ENCODE results near the gene LCN2. TPM values are rescaled to one million over a fixed set of nuclear protein-coding genes. Genes with fewer than 3 reads are reported as not detected.
A peak's percentile ranks its signal among the peaks of the same experiment; 100 is the strongest.

The LCN2 gene
- polyA plus RNA-seq, 3 donors, result 0.29 to 0.86 (median 0.79) TPM

GRCh38 chr9:128190516-128191405, 41.5 kb downstream of the LCN2 start:
- no peak for DNase-seq (ENCODE audit: low read depth in 3 of 3, low spot score in 2 of 3)

- DNase-seq (ENCODE audit: low read depth in 3 of 3, low spot score in 2 of 3), result no peak
Measured at GRCh38 chr9:128191406-128192046, 42.3 kb downstream of the LCN2 start, which contains the start of gene CIZ1. Gene CIZ1, minus strand, starts transcription at chr9:128191572. Its CDS starts 715 bp downstream, at chr9:128190857.

GRCh38 chr9:128192601-128193371, 43.5 kb downstream of the LCN2 start:
- peak in 1 of 3 donors; percentile 76 for DNase-seq (ENCODE audit: low read depth in 3 of 3, low spot score in 2 of 3)

GRCh38 chr9:128193469-128194096, 44.3 kb downstream of the LCN2 start:
- DNase-seq (ENCODE audit: low read depth in 3 of 3, low spot score in 2 of 3), result no peak

GRCh38 chr9:128201441-128202369, 52.5 kb downstream of the LCN2 start:
- no peak for DNase-seq (ENCODE audit: low read depth in 3 of 3, low spot score in 2 of 3)

- no peak for DNase-seq (ENCODE audit: low read depth in 3 of 3, low spot score in 2 of 3)
Measured at GRCh38 chr9:128202648-128203023, 53.4 kb downstream of the LCN2 start.

Other genes with a start within 250 kb of the LCN2 start
- 10 to 100 TPM; 39.7 to 47.3 (median 43.1) TPM for gene ST6GALNAC6, start 249.8 kb upstream of the LCN2 start, polyA plus RNA-seq (ENCODE audit: insufficient read length in 3 of 3)
- 10 to 100 TPM; 10.6 to 11.8 (median 11.6) TPM for gene ST6GALNAC4, start 232.4 kb upstream of the LCN2 start, polyA plus RNA-seq (ENCODE audit: insufficient read length in 3 of 3)
- gene PIP5KL1, start 218.7 kb upstream of the LCN2 start, polyA plus RNA-seq (ENCODE audit: insufficient read length in 3 of 3), result 1 to 10 TPM; 1.1 to 1.6 (median 1.1) TPM
- gene DPM2, start 211.6 kb upstream of the LCN2 start, polyA plus RNA-seq (ENCODE audit: insufficient read length in 3 of 3), result 10 to 100 TPM; 33.3 to 37.4 (median 36.5) TPM
- 10 to 100 TPM; 23.3 to 33.9 (median 26.6) TPM for gene EEIG1, start 168.5 kb upstream of the LCN2 start, polyA plus RNA-seq (ENCODE audit: insufficient read length in 3 of 3)
- gene NAIF1, start 82.1 kb upstream of the LCN2 start, polyA plus RNA-seq (ENCODE audit: insufficient read length in 3 of 3), result 10 to 100 TPM in 1 of 3 donors, 1 to 10 TPM in 2; 9.5 to 11.0 (median 9.6) TPM
- 10 to 100 TPM; 12.8 to 14.0 (median 13.4) TPM for gene SLC25A25, start 81.2 kb upstream of the LCN2 start, polyA plus RNA-seq (ENCODE audit: insufficient read length in 3 of 3)
- gene PTGES2, start 21.7 kb upstream of the LCN2 start, polyA plus RNA-seq (ENCODE audit: insufficient read length in 3 of 3), result 10 to 100 TPM; 35.2 to 43.5 (median 39.2) TPM
- 10 to 100 TPM; 27.6 to 36.7 (median 30.9) TPM for gene BBLN, start 10.8 kb downstream of the LCN2 start, polyA plus RNA-seq (ENCODE audit: insufficient read length in 3 of 3)
- gene CIZ1, start 42.1 kb downstream of the LCN2 start, polyA plus RNA-seq (ENCODE audit: insufficient read length in 3 of 3), result 100 to 1,000 TPM; 105 to 106 (median 106) TPM
- 10 to 100 TPM; 72.8 to 78.4 (median 74.6) TPM for gene DNM1, start 53.9 kb downstream of the LCN2 start, polyA plus RNA-seq (ENCODE audit: insufficient read length in 3 of 3)
- gene GOLGA2, start 126.6 kb downstream of the LCN2 start, polyA plus RNA-seq (ENCODE audit: insufficient read length in 3 of 3), result 10 to 100 TPM; 67.6 to 71.2 (median 67.6) TPM
- 10 to 100 TPM; 33.7 to 36.4 (median 36.1) TPM for gene SWI5, start 126.8 kb downstream of the LCN2 start, polyA plus RNA-seq (ENCODE audit: insufficient read length in 3 of 3)
- 10 to 100 TPM; 39.2 to 41.7 (median 39.8) TPM for gene TRUB2, start 173.0 kb downstream of the LCN2 start, polyA plus RNA-seq (ENCODE audit: insufficient read length in 3 of 3)
- gene COQ4, start 173.4 kb downstream of the LCN2 start, polyA plus RNA-seq (ENCODE audit: insufficient read length in 3 of 3), result 10 to 100 TPM; 51.1 to 56.2 (median 53.4) TPM
- 10 to 100 TPM; 15.2 to 19.0 (median 16.5) TPM for gene SLC27A4, start 191.1 kb downstream of the LCN2 start, polyA plus RNA-seq (ENCODE audit: insufficient read length in 3 of 3)
- gene URM1, start 221.9 kb downstream of the LCN2 start, polyA plus RNA-seq (ENCODE audit: insufficient read length in 3 of 3), result 10 to 100 TPM; 51.4 to 60.4 (median 54.5) TPM

All from right renal cortex interstitium (tissue), 3 donors.